ENCODE results near the gene VRK3. TPM values are rescaled to one million over a fixed set of nuclear protein-coding genes. Genes with fewer than 3 reads are reported as not detected.

Gene VRK3
- total RNA-seq, 1 donor from 2014 or later, result 22.9 TPM

DNA sequence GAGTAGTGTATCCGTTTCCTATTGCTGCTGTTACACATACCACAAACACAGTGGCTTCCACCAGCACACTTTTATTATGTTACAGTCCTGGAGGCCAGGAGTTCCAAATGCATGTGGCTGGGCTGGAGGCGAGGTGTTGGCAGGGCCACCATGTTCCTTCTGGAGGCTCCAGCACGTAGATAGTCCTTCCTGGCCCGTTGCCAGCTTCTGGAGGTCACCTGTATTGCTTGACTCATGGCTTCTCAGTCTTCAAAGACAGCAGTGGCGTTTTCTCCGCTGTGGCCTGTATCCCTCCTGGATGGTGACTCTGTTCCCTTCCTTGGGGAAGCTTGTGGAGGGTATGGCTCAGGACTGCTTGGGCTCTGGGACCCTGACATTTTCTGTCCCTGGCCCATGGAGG lies 15.8 kb upstream of the VRK3 start:
- intact Hi-C loops (cut with DNase I), result no loop called here
- ATAC-seq, result no peak
- no peak for DNase-seq (ENCODE audit: missing footprints)

DNA sequence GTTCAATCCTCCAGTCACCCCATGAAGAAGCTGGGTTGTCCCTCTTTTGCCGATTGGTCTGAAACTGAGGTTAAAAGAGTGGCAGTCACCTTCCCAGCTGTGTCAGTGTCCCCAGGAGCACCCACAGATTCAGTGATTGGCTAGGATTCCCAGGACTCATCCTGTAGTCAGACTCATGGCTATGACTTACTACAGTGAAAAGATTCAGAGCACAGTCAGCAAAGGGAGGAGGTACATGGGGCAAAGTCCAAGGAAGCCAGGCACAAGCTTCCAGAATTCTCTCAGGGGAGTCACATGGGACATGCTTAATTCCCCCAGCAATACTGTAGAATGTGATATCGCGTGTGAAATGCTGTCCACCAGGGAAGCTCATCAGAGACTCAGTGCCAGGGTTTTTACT lies 14.8 kb upstream of the VRK3 start:
- DNase-seq (ENCODE audit: missing footprints), result no peak
- intact Hi-C loops (cut with DNase I), result no loop called here
- no peak for ATAC-seq

DNA sequence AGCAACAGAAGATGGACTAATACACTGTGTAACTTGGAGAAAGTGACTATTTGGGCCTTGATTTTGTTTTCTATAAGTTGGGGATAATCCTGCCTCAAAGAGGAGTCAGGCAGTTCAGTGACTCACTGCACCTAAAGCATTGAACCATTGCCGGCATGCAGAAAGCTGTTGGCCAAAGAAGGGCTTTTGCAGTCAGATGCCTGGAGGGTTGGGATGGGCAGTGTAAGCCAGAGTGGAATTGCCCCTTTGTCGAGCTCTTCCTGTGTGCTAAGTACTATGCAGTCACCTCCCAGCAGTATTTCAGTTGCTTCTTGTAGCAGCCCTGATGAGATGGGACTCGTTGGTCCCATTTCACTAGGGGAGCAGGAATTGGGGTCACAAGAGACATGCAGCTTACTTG lies 11.7 kb upstream of the VRK3 start:
- intact Hi-C loops (cut with DNase I), result no loop called here
- DNase-seq (ENCODE audit: missing footprints), result no peak
- ATAC-seq, result no peak

DNA sequence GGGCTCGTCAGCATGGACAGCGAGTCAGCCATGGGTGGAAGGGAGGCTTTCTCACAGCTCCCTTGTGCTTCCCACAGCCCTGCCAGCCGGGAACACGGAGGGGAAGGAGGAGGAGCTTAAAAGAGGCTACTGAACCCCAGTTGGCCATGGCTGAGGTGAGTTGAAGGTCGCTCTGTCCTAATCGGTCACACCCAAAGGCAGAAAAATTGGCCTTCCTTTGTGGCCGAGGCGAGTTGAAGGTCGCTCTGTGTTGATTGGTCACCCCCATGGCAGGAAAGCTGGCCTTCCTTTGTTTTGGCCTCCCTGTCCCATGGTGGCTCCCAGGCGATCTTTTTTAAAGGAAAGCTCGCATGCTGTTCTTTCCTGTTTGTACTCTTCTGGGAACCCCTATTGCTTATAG lies 5.8 kb upstream of the VRK3 start:
- intact Hi-C loops (cut with DNase I), result no loop called here
- DNase-seq (ENCODE audit: missing footprints) (no peak), ATAC-seq (no peak)

DNA sequence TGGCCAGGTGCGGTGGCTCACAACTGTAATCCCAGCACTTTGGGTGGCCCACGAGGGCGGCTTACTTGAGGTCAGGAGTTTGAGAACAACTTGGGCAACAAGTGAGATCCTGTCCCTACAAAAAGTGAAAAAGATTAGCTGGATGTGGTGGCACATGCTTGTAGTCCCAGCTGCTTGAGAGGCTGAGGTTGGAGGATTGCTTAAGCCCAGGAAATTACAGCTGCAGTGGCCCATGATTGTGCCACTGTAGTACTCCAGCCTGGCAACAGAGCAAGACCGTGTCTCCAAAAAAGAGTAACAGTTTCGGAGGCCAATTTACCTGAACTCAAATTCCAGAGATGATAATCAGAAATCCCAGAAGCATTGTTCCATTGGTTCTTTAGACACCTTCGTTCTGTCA lies 5.1 kb upstream of the VRK3 start:
- intact Hi-C loops (cut with DNase I), result no loop called here
- DNase-seq (ENCODE audit: missing footprints) (no peak), ATAC-seq (no peak)

DNA sequence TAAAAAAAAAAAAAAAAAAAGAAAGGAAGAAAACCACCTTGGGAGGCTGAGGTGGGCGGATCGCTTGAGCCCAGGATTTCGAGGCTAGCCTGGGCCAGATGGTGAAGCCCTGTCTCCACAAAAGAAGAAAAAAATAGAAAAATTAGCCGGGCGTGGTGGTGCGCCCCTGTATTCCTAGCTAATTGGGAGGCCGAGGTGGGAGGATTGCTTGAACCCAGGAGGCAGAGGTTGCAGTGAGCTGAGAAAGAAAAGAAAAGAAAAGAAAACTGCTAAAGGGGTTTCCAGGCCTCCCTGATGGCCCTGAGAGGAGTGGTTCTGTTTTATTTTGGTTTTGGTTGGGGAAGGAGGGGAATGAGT lies 1.4 kb upstream of the VRK3 start:
- no peak for DNase-seq (ENCODE audit: missing footprints)
- ATAC-seq, result no peak
- intact Hi-C loops (cut with DNase I), result no loop called here

DNA sequence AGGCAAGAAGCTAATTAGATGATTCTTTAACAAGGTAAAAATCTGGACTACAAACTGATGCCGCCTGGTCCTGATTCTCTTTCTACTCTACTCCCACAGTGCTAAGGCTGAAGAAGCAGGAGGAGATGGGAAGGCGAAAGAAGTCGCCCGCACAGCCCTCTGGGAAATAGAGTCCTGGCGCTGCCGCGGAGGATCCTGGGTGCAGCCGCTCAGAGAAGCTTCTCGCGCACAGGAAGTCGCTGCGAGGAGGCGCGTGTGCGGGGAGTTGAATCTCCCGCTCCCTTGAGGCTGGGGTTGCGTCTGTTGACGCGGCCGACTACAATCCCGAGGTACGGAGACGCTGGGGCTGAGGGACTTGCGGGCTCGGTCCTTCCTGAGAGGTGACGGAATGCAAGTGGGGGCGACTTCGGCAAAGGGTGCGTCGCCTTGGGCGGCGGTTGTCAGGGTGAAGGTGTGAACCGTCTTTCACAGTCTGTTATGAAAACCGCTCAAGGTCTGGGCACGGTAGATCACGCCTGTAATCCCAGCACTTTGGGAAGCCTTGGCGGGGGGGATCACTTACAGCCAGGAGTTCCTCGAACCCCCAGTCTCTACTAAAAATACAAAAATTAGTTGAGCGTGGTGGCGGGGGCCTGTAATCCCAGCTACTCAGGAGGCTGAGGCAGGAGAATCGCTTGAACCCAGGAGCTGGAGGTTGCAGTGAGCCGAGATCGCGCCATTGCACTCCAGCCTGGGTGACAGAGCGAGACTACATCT lies 800 bp upstream of the VRK3 start, which contains the start of gene ZNF473:
Gene ZNF473, plus strand, starts transcription at position 212 of the 756 bp plus-strand sequence. CDS start 5,078 bp downstream, outside the sequence.
- ATAC-seq (peak; percentile 91), DNase-seq (ENCODE audit: missing footprints) (peak; percentile 98)
- intact Hi-C loops (cut with DNase I), result no loop called here

DNA sequence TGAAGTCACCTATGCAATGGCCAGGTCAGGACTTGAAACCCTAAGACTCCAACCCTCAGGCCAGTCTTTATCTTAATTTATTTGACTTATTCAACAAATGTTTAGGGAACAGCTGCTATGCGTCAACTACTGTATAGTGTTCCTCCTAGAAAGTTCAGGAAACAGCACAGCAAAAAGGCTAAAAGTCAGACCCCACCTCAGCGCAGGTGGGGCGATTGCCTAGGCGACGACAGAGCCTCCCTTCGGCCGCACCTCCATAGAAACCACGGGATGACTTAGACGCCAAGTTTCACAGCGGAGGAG lies 502 bp downstream of the VRK3 start:
- DNase-seq (ENCODE audit: missing footprints), result no peak
- intact Hi-C loops (cut with DNase I), result no loop called here
- ATAC-seq, result no peak

DNA sequence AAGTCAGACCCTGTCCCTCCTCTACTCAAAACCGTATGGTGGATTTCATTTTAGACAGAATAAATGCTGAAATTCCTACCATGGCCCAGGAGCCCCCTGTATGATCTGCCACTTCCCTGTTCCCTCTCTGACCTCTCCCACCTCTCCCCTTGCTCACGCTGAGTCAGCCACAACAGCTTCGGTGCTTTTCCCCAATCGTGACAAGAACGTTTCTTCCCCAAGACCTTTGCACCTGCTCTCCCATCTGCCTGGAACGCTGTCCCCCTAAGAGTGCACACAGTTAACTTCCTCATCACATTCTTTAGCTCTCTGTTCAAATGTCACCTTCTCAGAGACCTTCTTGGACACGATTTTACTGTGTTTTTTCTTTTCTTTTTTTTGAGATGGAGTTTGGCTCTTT lies 2.3 kb downstream of the VRK3 start:
- intact Hi-C loops (cut with DNase I), result no loop called here
- ATAC-seq, result no peak
- DNase-seq (ENCODE audit: missing footprints), result no peak

DNA sequence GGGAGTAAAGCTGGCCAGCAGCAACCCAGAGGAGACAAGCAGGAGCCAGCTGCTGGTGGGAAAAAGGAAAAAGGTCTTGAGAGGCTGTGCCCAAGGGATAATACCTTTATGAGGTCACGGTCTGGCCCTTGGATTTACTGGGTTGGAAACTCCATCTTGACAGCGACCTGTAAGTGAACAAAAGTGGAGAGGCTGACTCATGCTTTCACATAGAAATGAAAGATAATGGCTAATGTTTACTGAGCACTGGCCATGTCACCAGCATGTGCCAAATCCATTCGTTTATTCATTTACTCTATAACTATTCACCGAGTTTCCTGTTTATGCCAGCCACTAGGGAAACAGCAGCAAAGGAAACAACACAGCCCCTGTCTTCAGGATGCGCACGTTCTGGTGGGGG lies 4.7 kb downstream of the VRK3 start:
- ATAC-seq, result no peak

DNA sequence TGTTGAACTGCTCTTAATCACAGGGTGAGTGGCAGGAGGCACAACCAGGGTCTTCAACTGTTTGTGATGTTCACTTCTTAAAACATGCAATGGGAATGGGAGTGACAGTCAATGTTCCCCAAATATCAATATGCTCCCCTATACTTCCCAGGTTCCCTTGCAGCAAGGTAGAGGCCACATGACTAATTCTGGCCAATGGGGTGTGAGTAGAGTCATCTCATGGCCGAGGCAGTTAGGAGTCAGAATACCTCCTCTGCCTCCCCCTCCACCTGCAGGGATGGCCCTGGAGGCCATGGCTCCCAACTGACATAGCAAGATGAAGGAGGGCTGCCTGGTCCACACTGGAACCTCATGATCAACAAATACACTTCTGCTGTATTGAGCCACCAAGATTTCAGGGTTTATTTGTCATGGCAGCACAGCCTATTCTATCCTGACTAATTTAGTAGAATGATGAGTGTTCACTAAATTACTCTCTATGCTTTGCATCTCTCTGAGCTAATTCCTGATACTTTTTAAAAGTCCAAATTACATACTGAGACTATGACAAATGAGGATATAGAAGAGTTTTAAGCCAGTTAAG lies 8.9 kb downstream of the VRK3 start:
- intact Hi-C loops (cut with DNase I), result no loop called here
- ATAC-seq (no peak), DNase-seq (ENCODE audit: missing footprints) (no peak)

More for the DNA sequence above, 4.7 kb downstream of the VRK3 start:
- DNase-seq (ENCODE audit: missing footprints), result no peak
- intact Hi-C loops (cut with DNase I), result no loop called here

DNA sequence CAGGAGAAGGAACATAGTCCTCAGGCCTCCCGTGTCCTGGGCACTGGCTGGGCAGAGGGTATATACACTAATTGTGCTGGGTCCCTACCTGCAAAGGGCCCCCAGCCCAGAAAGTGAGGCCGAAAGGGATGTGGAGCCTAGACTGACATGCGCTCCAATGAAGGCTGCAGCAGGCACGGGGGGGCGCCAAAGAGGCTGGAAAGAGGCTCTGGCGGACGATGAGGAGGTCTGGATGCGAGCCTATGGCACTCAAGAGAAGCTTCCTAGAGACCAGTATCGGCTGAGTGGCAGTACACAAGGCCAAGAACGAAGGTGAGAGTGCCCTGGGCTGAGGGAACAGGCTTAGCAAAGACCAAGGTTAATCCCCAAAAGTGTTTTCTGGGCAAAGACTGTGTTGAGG lies 16.6 kb downstream of the VRK3 start:
- intact Hi-C loops (cut with DNase I), result no loop called here
- peak; percentile 23 for ATAC-seq
- DNase-seq (ENCODE audit: missing footprints), result no peak

DNA sequence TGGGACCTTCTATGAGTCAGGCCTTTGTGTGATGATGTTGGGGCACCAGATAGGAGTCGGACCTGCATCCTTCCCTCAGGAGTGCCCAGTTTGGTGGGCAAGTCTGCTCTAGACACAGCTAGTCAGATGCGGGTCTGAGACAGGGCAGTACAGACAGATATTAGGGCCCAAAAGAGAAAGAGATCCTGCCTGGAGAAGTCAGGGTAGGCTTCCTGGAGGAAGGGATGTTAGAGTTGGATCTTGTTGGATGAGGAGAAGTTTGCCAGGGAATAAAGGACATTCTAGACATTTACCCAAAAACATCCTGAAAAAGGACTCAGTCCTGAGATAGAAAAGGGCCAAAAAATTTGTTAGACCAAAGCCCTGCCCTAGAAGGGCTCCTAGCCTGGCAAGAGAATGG lies 17.2 kb downstream of the VRK3 start:
- intact Hi-C loops (cut with DNase I), result no loop called here
- DNase-seq (ENCODE audit: missing footprints) (no peak), ATAC-seq (no peak)

DNA sequence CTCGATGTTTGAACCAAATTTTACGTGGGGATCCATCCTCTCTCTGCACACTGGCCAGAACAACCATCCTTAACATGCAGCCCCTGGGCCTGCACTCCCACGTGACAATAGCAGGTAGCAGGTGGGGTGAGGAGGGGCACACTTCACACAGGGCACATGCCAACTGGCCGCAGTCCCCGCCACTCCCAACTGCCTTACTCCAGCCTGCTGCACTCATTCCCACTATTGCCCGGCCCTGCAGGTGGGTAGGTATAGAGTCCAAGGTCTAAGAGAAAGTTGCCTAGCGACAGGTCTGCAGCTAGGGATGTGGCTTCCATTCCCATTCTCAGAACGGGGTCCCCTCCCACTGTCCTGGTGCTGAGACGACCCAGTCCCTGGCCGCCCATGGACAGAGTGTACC lies 18.0 kb downstream of the VRK3 start:
- DNase-seq (ENCODE audit: missing footprints), result peak; percentile 32
- intact Hi-C loops (cut with DNase I), result no loop called here
- peak; percentile 9 for ATAC-seq

DNA sequence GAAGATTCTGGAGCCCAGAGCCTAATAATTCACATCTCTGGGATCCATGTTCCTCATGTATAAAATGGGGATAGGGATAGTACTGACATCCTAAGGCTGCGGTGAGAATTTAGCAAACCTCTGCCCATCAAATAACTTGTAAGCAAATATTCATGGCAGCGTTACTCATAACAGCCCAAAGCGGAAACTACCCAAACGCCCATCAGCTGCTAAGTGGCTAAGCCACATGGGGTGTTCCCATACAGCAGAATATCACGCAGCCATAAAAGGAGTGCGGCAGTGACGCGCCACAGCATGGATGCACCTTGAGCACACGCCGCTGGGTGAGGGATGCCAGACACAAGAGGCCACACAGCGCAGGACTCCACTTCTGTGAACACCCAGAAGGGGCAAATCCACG lies 19.7 kb downstream of the VRK3 start:
- ATAC-seq (no peak), DNase-seq (ENCODE audit: missing footprints) (peak; percentile 31)
- intact Hi-C loops (cut with DNase I), result no loop called here

DNA sequence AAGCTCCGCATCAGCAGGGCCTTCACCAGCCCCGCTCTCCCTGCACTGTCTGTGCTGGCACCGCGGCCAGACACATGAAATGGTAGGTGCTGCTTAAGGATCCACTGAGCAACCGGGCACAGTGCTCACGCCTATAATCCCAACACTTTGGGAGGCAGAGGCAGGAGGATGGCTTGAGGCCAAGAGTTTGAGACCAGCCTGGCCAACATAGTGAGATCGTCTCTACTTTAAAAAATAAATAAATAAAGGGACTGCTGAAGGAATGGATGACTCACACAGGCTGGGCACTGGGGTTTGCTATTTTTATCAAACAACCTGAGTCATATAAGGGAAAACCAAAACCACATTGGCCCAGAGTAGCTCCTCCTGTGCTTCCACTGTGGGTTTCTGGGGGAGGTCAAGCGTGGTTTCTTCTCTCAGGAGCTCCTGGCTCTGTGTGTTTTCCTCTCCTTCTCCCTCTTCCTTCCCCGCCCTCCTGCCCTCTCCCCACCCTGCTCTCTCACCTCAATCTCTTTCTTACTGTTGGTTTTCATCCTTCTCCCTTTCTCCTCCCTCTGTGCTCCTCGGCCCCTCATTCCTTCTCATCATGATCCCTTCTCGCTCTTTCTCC lies 21.3 kb downstream of the VRK3 start:
- intact Hi-C loops (cut with DNase I), result no loop called here
- DNase-seq (ENCODE audit: missing footprints), result peak; percentile 50
- ATAC-seq, result no peak

DNA sequence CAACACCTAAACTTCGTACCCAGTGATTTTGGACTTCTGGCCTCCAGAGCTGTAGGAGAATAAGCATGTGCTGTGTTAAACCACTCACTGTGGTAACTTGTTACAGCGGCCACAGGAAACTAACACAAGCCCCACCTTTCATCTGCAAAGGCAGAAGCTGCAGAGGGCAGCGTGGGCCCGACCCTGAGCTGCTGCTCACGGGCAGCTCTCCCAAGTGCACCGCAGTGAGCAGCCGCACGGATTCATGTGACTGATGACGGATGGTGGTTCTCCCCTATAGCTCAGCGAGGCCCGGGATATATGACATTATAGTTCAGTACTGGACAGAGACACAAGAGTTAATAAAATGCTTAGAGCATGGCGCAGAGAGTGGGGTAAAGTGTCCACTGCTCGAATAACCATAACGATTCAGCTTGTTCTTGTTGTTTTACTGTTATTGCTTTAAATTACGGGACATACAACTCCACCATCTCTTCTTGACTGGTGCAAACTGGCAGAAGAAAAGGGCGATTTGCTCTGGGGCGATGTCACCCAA lies 21.9 kb downstream of the VRK3 start:
- intact Hi-C loops (cut with DNase I), result no loop called here
- ATAC-seq, result no peak

DNA sequence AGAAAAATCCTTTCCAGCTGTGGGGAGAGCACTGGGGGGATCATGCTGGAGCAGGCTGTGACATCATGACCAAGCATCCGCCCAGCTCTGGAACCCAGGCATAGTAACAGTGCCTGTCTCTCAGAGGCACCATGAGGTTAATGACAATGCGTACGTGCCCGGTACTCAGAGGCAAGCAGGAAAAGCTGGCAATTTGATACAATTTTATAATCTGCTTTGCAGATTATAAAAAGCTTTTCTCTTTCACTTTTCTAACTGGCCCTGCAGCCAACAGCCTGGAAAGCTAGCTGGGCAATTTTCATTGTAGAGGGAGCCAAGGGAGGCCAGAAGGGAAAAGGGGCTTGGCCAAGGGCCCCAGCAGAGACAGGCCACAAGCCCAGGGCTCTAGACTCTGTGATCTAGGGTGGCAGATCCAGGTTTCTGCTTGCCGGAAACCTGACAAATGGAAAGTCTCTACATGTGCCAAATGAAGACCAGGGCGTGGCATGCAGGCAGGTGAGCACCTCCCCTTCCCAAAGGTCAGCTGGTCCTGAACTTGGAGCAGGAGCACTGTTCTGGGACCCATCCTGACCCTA lies 22.7 kb downstream of the VRK3 start:
- ATAC-seq (peak; percentile 43), DNase-seq (ENCODE audit: missing footprints) (peak; percentile 56)
- intact Hi-C loops (cut with DNase I), result no loop called here

More for the DNA sequence above, 21.9 kb downstream of the VRK3 start:
- DNase-seq (ENCODE audit: missing footprints), result peak; percentile 55

DNA sequence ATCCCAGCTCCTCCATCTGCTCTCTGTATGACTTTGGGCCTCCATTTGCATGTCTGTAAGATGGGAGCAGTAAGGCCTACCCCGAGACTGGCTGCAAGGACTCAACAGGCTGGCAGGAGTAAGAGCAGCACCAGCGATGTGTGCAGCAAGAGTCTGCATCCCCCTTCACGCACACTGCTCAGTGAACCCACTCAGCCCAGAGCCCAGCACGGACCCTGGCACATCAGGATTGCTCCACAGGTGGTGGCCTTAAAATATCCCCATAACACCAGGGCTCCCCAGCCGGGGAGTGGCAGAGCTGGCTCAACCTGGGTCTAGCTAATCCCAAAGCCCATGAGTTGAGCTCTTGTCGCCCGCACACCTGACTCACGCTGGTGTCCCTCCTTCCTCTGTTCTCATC lies 23.4 kb downstream of the VRK3 start:
- ATAC-seq (no peak), DNase-seq (ENCODE audit: missing footprints) (peak; percentile 22)
- intact Hi-C loops (cut with DNase I), result no loop called here

Measured in Right ventricle myocardium inferior (tissue), 1 donor.